NCI-H2107 (cell line): Measurements from ENCODE around the gene UBTF.

Source experiments
- DNase-seq: peaks from one replicate; lab custom pipeline; 2025; lab: John Stamatoyannopoulos, UW

The UBTF gene, protein sequence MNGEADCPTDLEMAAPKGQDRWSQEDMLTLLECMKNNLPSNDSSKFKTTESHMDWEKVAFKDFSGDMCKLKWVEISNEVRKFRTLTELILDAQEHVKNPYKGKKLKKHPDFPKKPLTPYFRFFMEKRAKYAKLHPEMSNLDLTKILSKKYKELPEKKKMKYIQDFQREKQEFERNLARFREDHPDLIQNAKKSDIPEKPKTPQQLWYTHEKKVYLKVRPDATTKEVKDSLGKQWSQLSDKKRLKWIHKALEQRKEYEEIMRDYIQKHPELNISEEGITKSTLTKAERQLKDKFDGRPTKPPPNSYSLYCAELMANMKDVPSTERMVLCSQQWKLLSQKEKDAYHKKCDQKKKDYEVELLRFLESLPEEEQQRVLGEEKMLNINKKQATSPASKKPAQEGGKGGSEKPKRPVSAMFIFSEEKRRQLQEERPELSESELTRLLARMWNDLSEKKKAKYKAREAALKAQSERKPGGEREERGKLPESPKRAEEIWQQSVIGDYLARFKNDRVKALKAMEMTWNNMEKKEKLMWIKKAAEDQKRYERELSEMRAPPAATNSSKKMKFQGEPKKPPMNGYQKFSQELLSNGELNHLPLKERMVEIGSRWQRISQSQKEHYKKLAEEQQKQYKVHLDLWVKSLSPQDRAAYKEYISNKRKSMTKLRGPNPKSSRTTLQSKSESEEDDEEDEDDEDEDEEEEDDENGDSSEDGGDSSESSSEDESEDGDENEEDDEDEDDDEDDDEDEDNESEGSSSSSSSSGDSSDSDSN

DNA sequence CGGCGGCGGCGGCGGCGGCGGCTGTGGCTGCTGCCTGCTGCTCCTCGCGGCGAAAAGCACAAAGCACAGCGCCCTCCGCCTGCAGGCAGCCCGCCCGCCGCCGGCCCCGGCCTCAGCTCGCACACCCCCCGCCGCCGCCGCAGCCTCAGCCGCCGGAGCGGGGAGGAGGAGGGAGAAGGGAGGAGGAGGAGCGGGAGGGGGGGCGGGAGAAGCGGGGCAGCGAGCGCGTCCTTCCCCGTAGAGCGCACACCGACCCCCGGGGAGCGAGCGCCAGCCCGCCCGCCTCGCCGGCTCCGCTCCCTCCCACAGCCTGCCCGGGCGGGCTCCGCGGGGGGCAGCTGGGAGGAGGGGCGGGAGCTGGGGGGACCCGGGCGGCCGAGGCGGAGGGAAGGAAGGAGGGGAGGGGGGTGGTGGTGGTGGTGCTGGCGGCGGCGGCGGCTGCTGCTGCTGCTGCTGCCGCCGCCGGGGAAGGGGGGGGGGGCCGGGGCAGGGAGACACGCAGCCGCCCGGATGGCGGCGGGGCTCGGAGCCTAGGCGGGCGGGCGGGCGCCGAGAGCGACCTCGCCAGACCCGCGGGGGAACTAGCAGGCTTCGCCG lies at the start of gene UBTF:
Gene UBTF, minus strand, starts transcription at position 60 of the 597 bp plus-strand sequence. CDS start 1,446 bp downstream, outside the sequence.
- peak; percentile 93 for DNase-seq

DNA sequence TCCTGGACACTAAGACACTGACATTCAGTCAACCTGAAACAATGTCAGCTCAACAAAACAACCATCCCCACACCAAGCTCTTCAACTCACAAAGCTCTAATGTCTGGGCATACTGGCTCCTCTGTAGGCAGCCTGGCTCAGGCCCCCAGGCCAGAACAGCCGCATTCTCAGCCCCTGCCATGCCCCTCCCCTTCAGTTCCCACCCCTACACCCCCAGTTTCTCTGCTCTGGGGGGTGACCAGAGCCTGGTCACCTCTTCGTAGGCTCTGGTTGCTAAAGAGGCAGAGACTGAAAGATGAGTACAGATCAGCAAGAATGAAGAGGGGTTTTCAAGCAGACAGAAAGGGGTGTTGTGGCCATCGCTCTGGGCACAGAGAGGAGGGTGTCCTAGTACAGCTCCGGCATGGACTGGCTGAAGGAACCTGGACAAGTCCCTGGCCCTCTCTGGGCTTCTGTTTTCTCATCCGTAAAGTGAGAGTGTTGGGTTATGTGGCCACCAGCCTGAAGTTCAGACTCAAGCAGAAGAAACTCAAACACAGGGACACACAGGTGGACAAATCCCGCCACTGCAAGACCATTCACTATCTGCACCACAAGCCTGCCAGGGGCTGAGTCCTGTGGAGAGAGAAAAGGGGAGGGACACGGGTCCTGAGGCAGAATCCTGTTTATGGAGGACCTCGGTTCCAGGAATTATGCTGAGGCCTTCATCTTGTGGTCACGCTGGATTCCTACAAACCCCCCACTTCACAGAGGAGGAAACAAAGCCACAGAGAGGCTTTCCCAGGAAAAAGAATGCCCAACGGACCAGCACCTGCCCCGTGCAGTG lies 49.4 kb upstream of the UBTF start:
- DNase-seq, result no peak

DNA sequence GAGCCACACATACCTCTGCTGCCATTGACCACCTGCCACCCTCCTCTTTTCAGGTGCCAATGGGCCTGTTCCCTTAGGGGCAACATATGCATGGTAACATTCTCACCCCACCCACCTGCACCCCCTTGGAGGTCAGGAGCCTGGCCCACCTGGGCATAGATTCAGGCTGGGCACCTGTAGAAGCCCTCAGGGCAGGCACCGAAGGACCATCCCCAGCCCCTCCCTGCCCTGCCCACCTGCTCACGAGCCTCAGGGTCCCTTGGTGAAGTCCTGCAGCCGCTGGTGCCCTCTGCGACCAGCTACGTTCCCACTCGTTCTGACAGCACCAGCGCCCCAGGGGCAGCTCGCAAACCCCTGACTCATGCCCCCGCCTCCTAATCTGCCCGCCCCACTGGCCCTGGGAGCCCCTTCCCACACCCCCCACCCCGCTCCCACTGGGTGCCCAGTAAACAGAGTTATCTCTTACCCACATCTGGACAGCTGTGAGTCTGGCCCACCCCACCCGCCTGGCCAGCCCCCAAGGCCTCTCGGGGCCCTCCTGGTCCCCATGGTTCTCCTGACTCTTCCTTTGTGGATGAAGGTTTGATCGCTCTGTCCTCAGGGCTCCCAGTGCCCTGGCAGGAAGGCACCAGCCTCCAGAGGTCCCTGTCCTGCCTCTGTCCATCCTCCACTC lies 48.5 kb upstream of the UBTF start, which contains the start of gene SLC4A1:
Gene SLC4A1, minus strand, starts transcription at position 318 of the 673 bp plus-strand sequence. CDS start 5,269 bp downstream, outside the sequence.
- no peak for DNase-seq

DNA sequence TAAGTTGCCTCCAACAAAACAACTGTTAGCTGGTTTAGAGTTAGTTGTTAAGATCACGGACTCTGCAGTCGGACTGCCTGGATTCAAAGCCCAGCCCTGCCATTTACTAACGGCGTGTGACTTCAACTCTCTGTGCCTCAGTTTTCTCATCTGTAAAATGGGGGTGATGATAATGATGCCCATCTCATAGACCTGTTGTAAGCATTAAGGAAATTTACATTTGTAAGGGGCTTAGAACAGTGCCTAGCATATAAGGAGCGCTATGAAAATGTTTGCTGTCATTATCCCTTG lies 47.6 kb upstream of the UBTF start:
- DNase-seq, result no peak

DNA sequence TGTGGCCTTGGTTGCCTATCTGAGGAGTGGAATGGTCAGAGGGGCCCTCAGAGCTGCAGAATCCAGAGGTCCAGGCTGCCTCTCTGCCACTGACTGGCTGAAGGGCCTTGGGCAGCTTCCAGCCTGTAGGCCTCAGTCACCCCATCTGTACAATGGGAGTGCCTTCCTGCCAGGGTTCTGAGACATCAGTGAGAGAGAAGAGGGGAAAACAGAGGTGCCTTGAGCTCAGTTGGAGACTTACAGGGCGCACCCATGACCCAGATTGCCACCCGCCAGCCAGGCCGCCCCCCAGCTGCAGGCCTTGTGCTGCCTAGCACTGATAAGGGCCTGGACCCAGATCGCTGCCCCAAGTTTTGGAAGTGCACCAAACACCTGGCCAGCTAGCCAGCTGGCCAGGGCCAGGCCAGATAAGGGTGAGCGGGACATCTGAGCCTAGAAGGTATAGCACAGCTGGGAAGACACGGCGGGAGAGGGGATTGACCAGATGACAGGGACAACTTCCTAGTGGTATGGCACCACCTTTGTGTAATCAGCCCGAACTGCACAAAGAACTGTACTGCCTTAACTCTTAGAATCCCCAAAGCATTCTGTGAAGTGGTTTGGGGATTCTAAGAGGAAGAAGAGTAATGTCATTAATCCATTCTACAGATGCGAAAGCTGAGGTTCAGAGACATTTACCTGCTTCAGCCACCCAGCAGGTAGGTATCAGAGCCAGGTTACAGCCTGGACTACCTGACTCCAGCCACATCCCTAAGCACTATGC lies 47.1 kb upstream of the UBTF start:
- DNase-seq, result no peak

DNA sequence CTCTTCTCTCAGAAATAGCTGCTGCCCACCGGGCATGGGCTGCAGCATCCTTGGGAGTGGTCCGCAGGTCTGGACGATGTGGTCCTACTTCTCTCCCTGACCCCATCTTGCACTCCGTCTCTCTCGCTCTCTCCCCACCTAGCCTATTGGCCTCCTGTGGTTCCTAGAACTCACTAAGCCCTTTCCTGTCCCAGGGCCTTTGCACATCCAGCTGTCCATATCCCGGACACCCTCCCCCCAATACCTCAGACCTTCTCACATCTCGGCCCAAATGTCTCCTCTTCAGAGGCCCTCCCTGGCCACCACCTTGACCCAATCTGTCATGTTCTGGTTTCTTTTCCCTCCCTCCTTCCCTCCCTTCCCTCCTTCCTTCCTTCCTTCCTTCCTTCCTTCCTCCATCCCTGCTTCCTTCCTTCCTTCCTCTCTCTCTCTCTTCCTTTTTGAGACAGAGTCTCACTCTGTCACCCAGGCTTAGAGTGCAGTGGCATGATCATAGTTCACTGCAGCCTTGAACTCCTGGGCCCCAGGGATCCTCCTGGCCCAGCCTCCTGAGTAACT lies 43.9 kb upstream of the UBTF start:
- DNase-seq, result no peak

DNA sequence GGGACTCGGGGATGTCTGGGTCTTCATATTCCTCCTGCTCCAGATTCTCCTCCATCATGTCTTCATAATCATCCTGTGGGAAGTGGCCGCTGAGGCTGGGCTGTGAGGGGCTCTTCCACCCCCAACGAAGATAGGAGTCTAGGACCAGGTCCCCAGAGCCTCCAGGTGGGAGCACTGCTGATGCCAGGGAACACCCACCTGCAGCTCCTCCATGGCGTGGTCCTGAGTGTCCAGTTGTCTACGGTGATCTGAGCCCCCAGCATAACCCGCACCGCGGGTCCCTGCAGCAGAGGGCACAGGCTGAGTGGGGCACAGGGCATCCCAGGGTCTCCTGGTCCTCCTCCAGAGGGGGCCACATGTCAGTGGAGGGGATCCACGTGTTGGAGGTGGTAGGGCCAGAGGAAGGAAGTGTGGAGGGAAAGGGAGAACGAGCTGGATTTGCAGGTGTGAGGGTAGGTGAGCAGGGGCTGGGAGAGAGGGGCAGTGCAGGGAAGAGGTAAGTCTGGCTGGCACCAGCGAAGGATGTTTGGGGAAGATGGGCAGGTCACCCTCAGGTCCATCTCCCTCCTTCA lies 43.3 kb upstream of the UBTF start:
- no peak for DNase-seq

DNA sequence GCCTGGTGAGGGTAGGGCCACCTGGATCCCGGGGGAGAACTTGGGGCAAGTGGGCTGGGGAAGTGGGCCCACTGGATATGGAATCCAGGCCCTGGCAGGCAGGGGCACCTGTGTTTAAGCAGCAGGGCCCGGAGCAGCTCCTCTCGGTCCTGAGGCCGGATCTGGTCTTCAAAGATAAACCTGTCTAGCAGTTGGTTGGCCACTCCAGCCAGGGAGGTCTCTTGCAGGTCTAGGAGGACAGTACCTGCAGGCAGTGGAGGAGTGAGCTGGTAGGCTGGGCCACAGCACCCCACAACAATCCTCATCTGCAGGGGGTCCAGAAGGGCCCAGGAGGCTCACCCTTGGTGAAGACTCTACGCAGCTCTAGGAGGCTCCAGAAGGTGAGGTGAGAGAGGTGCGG lies 40.8 kb upstream of the UBTF start:
- DNase-seq, result no peak

DNA sequence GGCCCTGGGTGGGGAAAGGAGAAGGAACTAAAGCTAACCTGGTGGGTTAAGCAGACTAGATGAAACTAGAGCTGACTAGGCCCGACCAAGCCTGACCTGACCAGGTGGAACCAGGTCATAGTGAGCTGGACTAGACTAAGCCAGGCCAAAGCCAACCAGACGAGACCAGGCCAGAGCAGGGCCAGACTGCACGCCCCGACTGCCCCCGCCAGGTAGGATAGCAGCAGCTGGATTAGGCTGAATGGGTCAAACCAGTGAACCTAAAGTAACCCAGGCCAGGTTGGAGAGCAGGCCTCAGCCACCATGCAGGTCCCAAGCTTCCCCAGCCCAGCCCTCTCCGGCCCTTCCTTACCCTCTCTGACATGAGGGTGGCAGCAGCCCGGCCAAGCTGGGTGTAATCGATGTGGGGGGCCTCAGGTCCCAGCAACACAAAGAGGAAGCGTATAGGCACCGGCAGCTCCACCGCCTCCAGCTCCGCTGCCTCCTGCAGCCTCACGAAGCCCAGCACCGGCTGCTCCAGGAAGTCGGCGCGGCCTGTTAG lies 39.4 kb upstream of the UBTF start:
- no peak for DNase-seq

DNA sequence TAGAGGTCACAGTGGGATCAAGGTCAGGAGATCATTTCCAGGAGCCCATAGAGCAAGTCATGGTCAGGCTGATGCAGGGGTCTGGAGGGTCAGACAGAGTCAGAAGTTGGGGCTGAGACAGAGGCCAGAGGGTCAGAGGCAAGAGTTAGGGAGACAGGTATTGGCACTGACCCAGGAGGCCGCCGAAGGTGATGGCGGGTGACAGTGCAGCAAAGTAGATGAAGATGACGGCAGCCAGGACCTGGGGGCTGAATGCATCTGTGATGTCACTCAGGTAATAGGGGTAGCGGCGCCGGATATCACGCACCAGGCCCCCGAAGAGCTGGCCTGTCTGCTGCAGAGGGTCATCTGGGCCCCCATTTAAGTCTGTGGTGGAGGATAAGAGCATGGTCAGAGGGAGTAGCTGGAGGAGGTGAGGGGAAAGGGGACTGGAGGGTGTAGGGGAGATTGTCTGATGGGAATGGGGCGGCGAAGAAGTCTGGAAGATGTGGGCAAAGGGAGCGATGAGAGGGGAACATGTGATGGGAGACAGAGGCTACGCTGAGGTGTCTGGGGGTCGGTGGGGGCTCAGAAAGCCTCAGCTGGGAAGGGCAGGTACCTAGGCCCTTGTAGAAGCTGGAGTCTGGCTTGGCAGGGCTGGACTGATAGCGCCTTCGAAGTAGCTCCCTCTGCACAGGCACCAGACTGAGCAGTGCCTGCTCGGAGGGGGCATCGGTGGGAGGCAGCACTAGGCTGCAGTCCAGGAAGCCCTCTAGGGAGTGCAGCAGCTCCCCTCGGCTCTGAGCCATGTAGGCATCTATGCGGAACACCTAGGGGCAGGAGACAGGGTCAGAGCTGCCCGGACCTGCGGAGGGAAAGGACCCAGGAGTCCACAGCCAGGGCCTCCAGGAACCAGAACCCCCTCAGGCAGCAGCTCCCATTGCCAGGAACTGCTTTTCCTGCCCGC lies 38.6 kb upstream of the UBTF start:
- no peak for DNase-seq

DNA sequence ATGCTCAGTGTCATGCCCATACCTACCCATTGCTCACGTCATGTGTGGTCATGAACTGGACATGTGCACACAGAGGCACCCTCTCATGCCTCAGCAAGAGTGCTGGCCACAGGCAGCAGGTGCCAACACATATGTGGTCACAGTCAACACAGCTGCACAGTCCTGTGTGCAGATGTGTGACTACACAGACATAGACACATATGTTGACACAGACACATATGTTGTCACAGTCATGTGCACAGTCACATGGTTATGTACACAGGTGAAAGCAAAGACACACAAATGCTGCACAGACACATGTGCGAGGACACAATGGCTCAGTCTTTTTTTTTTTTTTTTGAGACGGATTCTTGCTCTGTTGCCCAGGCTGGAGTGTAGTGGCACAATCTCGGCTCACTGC lies 37.2 kb upstream of the UBTF start:
- no peak for DNase-seq

DNA sequence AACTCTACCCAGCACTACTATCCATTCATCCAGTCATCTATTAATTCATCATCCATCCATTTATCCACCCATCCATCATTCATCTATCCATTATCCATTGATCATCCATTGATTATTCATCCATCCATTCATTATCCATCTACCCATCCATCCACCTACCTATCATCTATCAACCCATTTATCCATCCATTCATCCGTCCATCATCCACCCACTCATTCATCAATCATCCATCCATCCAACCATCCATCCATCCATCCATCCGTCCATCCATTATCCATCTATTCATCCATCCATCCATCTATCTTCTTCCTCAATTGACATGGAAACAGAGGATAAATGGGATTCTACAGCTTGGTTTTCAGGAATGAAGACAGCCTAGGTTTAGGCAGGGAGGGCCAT lies 36.4 kb upstream of the UBTF start:
- DNase-seq, result no peak

DNA sequence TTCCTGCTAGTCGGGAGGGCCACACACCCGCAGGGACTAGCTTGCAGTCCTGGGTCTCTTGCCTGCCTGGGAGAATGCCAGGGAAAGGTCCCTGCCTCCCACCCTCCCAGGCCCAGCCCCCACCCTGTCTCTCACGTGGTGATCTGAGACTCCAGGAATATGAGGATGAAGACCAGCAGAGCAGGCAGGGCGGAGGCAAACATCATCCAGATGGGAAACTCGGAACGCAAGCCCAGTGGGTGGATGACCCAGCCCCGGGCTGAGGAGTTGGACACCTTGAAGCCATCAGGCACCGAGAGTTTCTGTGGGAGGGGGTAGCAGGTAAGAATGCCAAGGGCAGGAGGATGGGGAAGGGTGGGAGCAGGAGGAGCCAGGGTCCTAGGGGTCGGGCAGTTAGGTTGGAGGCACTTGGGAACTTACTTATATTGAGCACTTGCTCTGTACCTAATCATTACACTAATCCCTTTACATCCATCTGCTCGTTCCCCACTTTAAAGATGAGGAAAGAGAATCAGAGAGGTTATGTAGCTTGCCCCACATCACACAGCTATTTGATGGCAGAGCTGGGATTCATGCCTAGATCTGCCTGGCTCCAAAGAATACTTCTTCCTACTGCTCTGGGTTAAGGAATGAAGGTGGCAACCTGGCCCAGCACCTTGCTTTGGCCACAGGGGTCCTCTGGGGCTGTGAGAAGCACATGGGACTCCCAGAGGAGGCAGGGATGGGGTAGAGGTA lies 35.1 kb upstream of the UBTF start:
- DNase-seq, result no peak

DNA sequence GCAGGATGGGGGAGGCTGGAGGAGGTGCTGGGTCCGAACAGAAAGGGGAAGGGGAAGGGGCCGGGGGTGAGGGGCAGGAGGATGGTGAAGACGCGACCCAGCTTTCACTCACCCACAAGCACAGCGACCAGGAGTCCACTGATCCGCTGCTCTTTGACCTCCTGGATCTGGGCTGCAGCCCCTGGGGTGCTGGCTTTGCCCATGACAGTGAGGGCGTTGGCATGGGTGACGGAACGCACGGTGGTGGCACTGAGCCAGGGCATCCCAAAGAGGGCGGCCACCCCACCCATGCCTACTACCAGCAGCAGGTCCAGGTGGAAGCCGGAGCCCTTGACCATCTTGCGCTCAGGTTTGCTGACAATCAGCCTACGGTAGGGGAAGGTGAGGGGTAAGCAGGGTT lies 33.5 kb upstream of the UBTF start:
- no peak for DNase-seq

DNA sequence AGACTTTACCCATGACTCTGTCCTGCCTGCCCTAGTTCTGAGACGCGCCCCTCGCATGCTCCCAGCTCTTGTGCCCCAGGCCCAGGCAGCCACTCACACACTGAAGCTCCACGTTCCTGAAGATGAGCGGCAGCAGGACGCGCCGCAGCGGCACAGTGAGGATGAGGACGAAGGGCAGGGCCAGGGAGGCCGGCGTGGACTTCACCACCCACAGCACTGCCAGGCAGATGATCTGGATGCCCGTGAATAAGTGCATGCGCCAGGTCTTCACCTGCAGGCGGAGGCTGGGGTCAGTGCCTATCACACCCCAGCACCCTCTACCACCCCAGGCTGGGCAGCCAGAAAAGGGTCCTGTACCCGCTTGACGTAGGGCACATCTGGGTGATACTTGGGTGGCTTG lies 31.6 kb upstream of the UBTF start:
- no peak for DNase-seq

DNA sequence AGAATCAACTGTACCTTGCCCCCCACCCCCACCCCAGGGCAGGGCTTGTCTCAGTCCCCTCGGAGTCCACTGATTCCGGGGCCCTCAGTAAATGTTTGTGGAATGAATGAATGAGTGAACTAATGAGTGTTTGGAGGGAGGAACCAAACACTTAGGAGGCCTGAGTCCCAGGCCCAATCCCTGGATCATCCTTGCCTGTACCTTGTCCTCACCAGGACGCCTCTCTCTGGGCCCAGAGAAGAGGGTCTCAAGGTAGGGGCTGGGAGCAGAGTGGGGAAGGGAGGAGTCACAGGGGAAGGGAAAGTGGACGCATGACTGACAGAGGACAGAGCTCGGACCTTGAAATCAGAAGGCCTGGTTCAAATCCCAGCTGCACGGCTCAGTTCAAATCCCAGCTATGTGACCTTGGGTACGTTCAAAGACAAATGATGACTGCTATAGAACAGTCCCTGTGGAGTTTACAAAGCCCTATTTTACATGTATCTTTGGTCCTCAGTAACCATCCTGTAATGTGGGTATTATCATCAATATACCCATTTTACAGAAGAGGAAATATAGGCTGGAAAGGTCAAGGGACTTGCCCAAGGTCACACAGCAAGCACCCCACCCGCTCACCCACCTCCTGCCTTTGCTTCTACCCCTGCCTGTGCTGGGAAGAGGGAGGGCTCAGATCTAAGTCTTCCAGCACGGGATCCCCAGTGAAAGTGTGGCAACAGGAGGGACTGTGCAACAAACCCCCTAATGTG lies 30.2 kb upstream of the UBTF start:
- no peak for DNase-seq
